GM20000 (cell line): ENCODE data around the gene TAAR5.

Experiments used
- DNase-seq: peaks from one replicate; pipeline ENCODE4 v3.0.0; 2012; ENCODE audit warnings: low spot score
- CTCF ChIP-seq: IDR thresholded peaks from 2 replicates; pipeline ENCODE4 v1.5.1; 2012; ENCODE audit warnings: mild to moderate bottlenecking, control low read depth; ENCODE audit errors: extremely low read depth, missing control alignments

TAAR5 gene

GRCh38 chr6:132544826-132545225 lies 44.7 kb downstream of the TAAR5 start:
- DNase-seq = no peak
- TF ChIP-seq CTCF = no peak
